HK-2 (cell line): ENCODE results near the gene UGGT2.
"Not testable (repeated sequence)": the region's sequence is repeated elsewhere in the genome, so short reads cannot be mapped to it uniquely, and the experiment has no call there.

Experiments
- DNase-seq: peaks from one replicate; pipeline ENCODE4 v3.0.0-alpha.2; 2018; ENCODE audit not compliant: unreplicated experiment

The UGGT2 gene

GRCh38 chr13:95896301-95896700 is 156.9 kb downstream of the UGGT2 start:
- no peak for DNase-seq

GRCh38 chr13:95893861-95894260 is 159.3 kb downstream of the UGGT2 start:
- DNase-seq, result no peak

- no peak for DNase-seq
Measured at GRCh38 chr13:95882121-95882520, 171.1 kb downstream of the UGGT2 start.

- DNase-seq, result no peak
Measured at GRCh38 chr13:95880331-95880730, 172.9 kb downstream of the UGGT2 start.

- no peak for DNase-seq
Measured at GRCh38 chr13:95874286-95874685, 178.9 kb downstream of the UGGT2 start.

- no peak for DNase-seq
Measured at GRCh38 chr13:95870421-95870820, 182.8 kb downstream of the UGGT2 start.

- DNase-seq, result no peak
Measured at GRCh38 chr13:95865080-95865615, 188.1 kb downstream of the UGGT2 start.

GRCh38 chr13:95862408-95862807 is 190.8 kb downstream of the UGGT2 start:
- DNase-seq, result no peak

GRCh38 chr13:95861296-95861695 is 191.9 kb downstream of the UGGT2 start:
- no peak for DNase-seq

GRCh38 chr13:95858286-95859075 is 194.7 kb downstream of the UGGT2 start:
- no peak for DNase-seq

- not testable (repeated sequence) for DNase-seq
Measured at GRCh38 chr13:95845656-95846055, 207.5 kb downstream of the UGGT2 start.

GRCh38 chr13:95842898-95843297 is 210.3 kb downstream of the UGGT2 start:
- no peak for DNase-seq

GRCh38 chr13:95841894-95842293 is 211.3 kb downstream of the UGGT2 start:
- no peak for DNase-seq

GRCh38 chr13:95834134-95834765 is 219.0 kb downstream of the UGGT2 start:
- peak; percentile 58 for DNase-seq

- no peak for DNase-seq
Measured at GRCh38 chr13:95833719-95834118, 219.5 kb downstream of the UGGT2 start.

GRCh38 chr13:95833126-95833525 is 220.1 kb downstream of the UGGT2 start:
- DNase-seq, result no peak

- no peak for DNase-seq
Measured at GRCh38 chr13:95822303-95822702, 230.9 kb downstream of the UGGT2 start.

GRCh38 chr13:95814495-95814894 is 238.7 kb downstream of the UGGT2 start:
- no peak for DNase-seq

GRCh38 chr13:95813139-95813538 is 240.1 kb downstream of the UGGT2 start:
- no peak for DNase-seq

GRCh38 chr13:95809429-95809828 is 243.8 kb downstream of the UGGT2 start:
- no peak for DNase-seq

- no peak for DNase-seq
Measured at GRCh38 chr13:95805921-95806320, 247.3 kb downstream of the UGGT2 start.

GRCh38 chr13:95801825-95802224 is 251.4 kb downstream of the UGGT2 start:
- DNase-seq, result no peak

- no peak for DNase-seq
Measured at GRCh38 chr13:95800436-95800835, 252.8 kb downstream of the UGGT2 start.
